ENCODE results near the gene LRRC8B.
"Not testable (repeated sequence)": the region's sequence is repeated elsewhere in the genome, so short reads cannot be mapped to it uniquely, and the experiment has no call there.

LRRC8B gene

DNA sequence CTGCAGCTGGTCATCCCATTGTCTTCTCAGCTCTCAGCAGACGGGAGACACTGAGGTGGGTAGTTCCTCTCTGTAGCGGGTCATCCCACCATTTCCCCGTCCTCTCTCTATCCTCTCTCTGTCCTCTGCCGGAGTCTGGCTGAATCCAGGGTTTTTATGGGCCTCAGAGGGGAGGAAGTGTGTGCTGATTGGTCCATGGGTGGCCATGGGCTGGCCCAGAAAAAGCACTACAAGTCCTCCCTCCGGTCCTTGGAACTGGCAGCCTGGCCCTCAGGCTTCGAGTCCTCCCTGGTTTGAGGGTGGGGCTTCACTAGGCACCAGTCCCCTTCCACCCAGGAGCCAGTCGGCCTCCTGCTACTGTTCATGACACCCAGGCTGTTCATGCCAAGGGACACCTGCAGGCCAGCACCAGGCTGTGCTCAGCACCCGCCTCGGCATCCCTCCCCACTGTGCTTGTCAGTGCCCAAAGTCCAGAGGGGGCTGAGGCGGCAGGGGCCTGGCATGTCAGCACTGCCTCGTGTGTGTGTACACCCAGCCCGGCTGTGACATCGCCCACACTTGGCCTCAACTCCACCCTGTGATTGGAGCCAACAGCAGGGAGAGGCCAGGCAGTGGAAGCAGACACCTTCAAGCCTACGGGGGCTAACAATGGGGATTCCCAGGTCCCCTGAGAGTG, 85.3 kb downstream of the LRRC8B start:
- peak; percentile 79 for DNase-seq

DNA sequence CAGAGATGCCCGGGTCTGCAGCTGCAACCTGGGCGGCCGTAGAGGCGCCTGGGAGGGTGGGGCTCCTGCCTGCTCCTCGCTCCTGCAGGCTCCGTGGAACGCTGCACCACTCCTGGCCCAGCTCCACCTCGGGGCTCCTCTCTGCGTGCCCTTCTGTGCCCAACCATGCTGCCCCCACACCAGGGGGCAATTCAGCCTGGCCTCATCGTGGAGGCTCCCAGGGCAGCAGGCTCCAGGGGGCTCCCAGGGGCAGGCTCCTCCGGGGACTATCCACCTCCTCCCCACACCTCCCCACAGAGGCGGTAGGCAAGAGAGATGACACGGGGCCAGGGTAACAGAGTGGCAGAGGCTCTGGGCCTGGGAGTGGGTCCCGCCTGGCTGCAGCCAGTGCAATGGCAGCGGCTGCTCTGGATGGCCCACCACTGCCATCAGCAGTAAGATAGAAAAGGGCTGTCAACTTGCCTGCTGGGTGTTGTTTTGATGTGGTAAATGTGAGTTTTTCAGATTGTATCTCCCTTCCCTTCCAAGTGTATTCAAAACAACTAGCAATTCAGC, 85.9 kb downstream of the LRRC8B start:
- peak; percentile 81 for DNase-seq

DNA sequence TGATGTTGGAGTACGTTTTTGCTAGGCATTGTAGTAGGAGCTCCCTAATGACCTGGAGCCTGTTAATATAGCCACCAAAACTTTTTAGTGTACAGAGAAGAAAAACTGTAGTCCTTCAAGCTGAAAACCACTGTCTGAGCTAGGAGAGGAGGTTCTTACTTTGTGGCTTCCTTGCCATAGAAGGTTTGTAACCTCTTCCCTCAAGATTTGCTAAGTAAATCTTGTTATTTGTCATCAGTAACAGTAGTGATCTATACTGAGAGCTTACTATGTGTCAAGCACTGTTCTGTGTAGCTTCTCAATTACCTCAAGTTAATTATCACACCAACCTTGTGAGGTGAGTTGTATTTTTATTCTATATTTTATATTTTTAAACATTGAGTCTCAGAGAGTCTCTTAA, 87.1 kb downstream of the LRRC8B start:
- no peak for DNase-seq

DNA sequence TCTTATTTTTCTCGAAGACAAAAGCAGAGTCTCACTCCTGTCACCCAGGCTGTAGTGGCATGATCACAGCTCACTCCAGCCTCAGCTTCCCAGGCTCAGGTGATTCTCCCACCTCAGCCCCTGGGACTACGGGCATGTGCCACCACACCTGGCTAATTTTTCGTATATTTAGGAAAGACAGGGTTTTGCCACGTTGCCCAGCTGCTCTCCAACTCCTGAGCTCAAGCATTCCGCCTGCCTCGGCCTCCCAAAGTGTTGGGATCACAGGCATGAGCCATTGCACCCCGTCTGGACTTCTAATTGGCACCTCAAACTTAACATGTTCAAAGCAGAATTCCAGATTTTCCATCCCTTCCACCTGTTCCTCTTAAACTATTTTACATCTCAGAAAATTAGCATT, 89.3 kb downstream of the LRRC8B start:
- no peak for DNase-seq

DNA sequence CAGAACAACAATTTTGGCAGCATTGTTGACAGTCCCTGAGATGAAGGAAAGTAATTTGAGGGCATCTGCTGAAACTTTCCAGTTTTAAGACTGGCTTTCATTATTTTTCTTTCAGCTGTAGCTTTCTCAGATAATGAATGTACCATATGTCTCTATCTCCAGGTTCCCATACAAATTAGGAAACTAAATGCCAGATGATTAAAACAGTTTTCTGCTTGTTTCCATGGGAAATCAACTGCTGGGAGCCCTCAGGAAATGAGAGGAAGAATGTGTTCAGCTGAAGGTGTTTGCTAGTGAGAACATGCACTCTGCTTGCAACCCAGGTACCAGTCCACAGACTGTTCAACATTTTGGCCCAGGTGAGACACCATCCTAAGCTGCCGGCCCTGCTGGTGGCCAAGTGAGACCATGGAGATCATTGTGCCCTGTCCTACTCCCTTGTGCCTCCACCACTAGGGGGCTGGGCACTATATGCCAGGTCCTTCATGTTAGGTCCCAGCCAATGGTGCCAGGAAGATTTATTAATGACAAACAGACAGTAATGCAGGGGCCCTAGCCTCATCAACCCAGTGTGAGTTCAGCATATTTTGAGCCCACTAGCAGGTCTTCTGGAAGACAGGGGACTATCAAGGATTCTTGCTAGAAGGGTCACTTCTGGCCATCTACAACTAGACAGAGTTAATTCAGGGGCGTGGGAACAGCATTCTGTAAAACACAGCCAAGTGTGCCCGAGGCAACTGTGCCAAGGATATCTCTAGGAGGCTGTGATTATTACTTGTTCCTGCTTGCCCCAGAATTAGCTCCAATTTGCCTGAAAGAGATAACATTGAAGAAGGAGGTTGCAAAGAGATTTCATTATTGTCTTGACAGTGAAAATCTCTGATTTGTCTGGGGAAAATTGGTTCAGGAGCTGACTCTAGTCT, 91.3 kb downstream of the LRRC8B start:
- peak; percentile 70 for DNase-seq

DNA sequence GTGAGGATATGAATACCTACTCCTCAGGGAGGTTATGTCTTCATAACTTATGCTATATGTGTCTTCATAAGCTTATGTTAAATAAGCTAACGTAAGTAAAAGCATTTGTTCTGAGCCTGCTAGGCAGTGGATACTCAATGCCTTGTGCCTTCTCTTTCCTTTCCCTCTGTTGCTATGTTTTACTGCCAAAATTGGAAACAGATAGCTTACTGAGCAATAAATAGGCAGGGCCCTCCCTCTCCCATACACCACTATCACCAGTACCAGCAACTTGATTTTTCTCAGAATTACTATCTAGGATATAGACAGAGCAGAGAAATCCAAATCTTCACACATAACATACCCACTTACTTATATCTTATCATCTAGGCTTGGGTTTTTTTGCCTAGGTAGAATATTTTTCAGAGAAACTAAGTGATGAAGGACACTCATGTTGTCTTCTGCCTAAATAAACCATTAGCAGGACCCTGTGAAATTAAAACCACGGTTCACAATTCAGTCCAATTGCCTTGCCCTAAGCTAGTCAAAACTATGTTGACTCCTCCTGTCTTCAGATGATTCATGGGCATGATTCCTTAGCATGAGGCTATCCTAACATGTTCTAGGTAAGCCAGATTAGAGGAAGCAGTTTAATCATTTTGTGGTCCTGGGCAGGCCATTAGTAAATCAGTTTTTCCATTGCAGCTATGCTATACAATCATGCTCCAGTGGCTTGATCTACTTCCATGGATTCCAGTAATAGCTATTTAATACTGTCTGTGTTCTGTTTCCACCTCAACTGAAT, 92.4 kb downstream of the LRRC8B start:
- no peak for DNase-seq

DNA sequence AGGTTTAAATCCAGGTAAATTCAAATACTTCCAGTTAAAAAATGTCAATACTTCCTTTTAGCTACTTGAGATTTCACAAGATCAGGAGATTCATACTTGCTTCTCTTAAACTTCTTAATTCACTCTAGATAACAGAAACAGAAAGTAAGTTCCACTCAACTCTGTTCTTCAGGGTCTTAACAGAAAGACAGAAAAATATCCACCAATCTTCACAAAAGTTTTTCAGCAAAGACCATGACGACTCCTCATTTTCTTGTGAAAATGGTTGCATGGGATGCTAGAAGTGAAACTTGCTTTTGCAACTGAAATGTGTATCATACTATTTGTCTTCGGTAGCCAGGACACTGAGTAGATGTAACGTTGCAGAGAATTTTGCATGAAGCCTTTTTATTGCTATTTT, 96.0 kb downstream of the LRRC8B start:
- no peak for DNase-seq

DNA sequence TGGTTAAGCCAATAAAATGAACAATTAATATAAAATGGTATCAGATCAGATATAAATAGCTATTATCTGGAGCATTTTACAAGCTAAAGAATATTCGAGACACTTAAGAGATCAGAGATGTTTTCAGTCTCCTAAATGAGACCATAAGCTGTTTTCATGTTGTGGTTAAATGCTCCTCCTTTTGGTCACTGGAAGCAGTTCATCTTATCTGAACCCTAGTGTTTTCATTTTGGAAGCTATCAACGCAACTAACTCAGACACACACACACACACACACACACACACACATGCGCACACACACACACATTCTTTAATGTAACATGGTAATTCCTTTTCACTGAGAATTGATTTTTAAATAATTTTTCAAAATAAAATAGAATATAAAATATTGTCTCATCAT, 98.3 kb downstream of the LRRC8B start:
- no peak for DNase-seq

DNA sequence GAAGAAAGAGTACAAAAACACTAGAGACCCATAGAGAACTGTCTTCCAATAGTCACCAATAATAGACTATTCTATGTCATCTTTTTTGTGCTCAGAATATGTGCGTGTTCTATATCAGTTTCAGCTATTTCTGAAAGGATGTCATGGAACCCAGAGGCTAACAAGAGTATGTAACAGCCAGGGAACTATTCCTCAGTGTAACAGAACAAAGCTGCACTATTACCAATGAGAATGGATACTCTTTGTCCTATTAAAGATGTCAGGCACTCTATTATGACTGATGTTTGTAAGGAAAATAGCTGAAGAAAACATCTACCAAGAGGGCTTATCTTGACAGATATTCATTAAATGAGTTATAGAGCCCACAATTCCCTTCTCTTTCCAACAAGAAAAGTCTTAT, 99.7 kb downstream of the LRRC8B start:
- DNase-seq: no peak

DNA sequence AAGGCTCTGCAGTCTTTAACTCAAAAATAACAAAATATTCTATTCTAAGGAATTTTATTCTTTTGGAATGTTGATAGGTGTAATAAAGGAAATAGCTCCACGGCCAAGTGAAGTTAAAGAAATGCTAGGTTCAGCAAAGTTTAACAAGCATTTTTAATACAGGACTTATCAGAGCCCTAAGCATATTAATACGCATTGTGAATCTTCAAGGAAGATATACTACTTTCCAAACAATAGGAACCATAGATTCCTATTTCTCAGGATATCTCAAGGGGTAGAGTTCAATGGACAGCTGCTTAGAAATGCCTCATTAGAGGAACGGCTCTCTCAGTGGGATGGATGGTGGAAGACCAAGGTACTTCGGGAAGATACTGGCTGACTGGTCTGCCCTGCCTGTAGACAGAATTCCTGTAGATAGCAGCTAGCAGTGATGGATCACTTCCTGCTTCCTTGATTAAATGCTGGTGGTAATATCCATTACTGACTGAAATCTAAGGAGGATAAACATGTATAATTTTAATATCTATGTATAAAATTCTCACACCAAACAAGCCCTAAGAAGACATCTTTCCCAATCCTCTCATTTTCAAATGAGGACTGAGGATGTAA, 100.2 kb downstream of the LRRC8B start:
- DNase-seq: no peak

DNA sequence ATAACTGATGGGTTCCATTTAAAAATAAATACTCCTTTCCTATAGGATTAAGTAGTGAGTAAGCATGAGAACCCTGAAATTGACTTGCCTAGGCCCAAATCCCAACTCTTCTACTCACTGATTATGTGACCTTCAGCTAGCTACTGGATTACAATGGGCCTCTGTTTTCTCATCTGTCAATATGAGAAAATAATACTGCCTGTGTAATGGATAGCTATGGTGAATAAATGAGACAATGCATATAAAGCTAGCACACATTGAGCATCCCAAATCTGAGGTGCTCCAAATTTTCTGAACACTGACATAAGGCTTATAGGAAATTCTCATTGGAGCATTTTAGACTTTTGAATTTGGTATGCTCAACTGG, 103.0 kb downstream of the LRRC8B start:
- no peak for DNase-seq

DNA sequence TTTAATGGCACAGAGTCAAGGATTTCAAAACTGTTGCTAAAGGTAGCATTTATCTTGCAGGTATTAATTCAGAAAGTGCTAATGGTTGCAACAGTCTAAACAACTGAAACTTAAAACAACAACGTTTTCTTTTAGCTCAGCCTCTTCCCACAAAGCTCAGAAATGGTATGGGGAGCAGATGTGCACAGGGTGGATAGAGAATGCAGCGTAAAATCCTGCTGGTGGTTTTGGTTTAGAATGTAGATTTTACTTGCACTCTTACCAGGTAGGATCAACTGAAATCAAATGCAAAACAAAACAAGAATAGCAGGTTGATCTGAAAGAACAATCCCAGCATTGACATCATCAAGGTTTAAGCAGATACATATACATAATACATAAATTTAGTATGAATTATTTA, 104.5 kb downstream of the LRRC8B start:
- no peak for DNase-seq

DNA sequence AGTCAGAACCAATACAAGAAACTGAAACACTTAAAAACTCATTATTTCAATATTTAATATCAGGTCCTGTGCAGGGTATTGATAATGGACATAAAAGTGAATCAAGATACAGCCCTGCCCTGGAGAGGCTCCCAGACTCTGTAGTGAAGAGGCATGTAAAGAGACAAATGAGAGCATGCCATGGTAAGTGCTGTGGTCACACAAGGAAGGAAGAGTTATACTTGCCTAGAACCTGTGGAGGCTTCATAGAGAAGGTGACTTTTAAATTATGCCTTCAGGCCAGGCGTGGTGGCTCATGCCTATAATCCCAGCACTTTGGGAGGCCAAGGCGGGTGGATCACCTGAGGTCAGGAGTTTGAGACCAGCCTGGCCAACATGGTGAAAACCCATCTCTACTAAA, 105.0 kb downstream of the LRRC8B start:
- not testable (repeated sequence) for DNase-seq

DNA sequence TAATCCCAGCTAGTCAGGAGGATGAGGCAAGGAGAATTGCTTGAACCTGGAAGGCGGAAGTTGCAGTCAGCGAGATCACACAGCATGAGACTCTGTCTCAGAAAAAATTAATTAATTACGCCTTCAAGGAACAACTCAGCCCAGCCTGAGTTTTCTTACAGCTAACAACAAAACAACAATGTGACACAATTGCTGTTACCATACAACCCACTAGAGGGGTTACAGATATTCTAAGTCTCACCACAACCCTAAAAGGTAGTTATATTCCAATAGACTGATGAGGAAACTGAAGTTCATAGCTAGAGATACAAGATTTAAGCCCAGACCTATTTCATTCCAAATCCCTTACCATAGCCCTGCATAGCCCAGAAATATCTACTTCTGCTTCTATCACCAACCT, 105.4 kb downstream of the LRRC8B start:
- no peak for DNase-seq

DNA sequence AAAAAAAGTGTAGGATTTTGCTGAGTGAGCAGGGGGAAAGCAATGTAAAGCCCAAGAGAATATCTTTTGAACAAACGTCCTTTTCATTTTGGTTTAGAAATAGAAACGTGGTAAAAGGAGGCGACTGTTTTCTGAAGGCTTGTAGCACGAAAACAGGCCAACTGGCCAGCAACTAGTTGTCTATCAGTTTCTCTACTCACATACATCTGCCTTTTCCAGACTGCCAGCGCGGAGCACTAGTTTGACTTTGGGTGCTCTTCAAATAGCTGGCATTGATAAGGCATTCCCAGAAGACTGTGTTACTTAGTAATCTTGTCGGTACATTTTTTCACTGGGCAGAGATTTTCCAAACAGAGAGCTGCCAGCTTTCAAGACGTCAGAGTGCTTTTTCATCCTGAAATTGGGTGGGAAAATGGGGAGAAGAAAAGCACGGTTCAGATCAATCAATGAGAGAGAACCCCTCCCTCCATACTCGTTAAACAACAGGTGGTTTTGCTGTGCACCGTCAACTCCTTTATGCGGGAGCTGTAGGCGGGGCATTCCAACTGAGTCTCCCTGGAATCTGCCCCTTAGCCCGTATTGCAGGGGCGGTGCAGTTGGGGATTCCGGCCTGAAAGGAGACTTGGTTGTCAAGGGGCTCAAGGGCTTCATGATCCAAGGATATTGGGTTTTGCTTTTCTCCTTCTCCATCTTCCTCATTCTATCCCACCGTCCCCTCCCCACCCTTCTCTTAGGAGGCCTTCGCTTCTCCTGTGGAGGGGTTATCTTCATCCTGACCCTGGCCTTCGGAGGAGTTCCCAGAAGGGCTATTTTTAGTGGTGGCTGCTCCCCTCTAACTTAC, 107.4 kb downstream of the LRRC8B start:
- DNase-seq: no peak

DNA sequence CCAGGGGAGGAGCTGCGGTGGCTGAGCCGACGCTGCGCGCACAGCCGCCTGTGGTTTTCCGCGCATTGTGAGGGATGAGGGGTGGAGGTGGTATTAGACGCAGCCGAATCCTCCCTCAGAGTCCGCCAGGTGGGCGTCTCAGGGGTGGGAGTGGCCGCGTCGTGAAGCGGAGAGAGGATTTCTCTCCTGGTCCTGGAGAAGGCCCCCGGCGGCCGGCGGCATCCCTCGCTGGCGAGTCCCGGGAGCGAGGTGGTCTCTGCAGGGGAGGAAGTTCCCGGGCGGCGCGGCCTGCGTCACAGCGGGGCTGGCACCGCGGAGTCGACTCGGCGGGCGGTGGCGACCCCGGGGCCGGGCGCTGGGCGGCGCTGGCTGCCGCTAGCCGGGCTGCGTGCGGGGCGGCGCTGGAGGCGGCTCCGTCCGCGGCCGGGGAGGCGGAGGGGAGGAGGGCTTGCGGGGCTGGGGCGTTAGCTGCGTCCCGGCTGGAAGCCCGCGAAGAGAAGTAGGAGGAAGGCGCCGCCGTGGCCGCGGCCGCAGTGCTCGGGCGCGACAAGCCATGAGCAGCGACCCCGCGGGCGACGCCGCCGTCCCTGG, 108.1 kb downstream of the LRRC8B start, which contains the start of gene LRRC8C:
TSS of gene LRRC8C (plus strand) at position 464 of the 591 bp plus-strand sequence. CDS start 53,354 bp downstream, outside the sequence.
- peak; percentile 95 for DNase-seq

DNA sequence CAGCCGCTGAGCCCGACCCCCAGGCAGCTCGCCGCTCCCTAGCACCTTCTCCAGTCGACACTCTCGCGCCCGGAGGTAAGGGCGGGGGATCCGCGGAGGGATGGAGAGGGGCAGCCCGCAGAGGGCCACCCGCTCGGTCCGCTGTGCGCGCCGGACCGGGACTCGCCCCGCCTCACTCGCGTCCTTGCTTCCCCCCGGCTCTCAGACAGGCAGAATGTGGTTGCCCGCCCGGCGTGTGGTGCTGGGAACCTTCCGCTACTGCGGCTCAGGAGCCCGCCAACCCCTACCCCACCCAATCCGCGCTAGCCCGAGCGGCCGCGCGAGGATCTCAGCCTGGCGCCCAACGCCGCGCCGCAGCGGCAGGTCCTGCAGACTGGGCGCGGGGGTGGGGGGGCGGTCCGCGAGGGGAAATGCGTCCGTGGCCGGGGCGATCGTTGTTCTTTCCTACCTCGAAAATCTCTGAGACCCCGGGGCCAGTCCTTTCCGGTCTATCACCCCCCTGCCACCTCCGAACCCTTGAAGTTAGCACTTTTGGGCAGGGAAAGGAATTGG, 108.7 kb downstream of the LRRC8B start:
- DNase-seq: peak; percentile 85

DNA sequence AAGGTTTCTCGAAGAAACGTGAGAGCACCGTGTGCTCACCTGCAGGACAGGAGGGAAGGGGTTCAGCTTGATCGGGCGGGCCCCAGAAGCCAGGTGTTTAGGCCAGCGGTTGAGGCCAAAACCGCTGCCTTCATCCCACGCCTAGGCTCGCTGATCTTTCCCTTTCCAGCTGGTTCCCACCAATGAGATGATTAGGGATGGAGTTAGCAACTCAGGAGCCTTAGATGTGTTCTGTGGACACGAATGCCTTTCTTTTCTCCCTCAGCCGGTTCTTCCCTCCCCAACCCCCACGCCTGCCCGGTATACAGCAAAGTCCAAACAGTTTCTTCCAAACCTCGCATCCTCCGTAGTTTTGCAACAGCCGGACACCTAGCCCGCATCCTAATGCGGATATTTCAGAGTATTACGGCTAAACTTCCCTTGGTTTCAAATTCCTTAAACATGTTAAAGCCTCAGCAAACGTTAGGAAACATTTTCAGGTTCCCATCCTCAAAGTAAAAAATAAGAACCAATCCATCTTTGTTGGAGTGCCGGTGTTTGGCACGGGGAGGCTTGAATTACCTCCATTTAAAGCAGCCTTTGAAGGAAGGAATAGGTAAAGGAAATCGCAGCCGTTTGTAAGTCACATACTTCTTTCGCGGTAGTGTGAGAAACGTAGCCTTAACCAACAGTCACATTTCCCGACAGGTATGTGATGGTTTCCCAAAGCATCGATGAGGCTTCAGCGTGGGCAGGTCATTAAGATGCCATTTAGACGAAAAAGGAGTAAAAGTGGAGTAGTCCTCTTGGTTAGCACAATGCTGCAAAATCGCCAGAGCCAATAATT, 109.4 kb downstream of the LRRC8B start:
- DNase-seq: peak; percentile 75

DNA sequence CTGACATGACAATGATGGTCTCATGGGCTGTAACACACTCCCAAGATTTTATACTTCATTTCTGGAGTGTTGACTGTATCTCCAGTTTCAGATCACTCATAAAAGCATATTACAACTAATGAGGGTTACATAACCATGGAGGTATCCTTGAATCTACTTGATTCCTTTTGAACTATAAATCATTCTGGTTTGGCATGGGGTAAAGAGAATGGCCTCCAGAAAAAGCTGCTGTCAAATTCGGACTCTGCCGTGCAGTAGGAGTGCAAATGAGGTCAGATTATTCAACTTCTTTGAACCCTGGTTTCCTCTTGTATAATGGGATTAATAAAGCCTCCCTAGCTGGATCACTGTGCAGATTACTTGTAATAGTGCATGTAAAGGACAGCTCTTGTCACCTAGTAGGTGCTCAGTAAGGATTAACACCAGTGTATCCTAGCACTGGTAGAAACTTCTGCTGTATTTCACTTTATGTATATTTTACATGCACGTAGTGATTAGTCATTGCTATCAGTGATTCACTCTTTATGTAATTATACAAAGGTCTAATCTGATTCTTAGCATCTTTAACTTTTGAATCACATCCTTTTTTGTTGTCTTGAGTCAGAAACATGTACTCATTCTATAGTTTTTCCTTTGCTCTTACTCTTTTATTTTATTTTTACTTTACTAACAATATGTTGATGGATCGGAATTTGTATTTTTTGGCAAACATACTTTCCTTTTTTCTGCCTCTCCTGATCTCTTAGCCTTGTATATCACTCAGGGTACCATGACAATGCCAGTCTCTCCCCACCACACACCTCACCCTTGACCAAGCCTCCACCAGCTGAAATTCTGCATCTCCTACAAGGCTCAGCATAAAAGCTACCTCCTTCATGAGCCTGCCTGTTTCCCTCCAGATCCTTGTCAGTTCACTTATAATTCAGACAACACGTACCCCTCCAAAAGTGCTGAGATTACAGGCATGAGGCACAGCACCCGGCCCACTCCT, 111.5 kb downstream of the LRRC8B start:
- DNase-seq: no peak
